ENCODE measurements around the gene CAB39L.

DNA sequence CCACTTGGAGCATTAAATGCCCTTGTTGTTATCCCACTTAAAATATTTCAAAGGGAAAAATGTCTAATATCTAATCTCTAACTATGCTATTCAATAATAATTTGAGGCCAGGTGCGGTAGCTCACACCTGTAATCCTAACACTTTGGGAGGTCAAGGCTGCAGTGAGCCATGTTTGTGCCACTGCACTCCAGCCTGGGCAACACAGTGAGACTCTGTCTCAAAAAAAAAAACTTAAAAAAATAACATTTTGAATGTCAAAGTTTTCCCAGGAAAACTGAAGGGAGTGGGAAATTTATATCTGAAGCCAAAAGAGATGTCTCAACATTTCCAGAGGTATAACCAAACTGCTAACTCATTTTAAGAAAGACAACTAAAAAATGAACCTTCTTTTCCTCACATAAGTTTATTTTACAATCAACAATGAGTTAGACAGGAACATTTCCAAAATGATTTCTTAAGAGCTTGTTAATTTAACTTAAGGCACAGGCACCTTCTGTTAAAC, 47.9 kb downstream of the CAB39L start:
- TF ChIP-seq, protein P1, sequence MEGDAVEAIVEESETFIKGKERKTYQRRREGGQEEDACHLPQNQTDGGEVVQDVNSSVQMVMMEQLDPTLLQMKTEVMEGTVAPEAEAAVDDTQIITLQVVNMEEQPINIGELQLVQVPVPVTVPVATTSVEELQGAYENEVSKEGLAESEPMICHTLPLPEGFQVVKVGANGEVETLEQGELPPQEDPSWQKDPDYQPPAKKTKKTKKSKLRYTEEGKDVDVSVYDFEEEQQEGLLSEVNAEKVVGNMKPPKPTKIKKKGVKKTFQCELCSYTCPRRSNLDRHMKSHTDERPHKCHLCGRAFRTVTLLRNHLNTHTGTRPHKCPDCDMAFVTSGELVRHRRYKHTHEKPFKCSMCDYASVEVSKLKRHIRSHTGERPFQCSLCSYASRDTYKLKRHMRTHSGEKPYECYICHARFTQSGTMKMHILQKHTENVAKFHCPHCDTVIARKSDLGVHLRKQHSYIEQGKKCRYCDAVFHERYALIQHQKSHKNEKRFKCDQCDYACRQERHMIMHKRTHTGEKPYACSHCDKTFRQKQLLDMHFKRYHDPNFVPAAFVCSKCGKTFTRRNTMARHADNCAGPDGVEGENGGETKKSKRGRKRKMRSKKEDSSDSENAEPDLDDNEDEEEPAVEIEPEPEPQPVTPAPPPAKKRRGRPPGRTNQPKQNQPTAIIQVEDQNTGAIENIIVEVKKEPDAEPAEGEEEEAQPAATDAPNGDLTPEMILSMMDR (conservative IDR thresholded peaks at IDR 0.05; ENCODE audit: low read length) = no peak
- TF ChIP-seq EZH2phosphoT487 (IDR thresholded peaks at IDR 0.05; ENCODE audit: borderline replicate concordance) = no peak
